ENCODE results near the gene MTFMT. TPM values are rescaled to one million over a fixed set of nuclear protein-coding genes. Genes with fewer than 3 reads are reported as not detected.

MTFMT gene
- total RNA-seq, 1 experiment from 2014 or later, result 30.4 TPM

GRCh38 chr15:65067317-65067644 lies 37.8 kb upstream of the MTFMT start:
- H3K79me2 ChIP-seq (ENCODE audit: insufficient read depth, low read length), result no peaks in the 10 kb centered on the region
- ATAC-seq, result no peak
- no peaks in the 10 kb centered on the region for H3K36me3 ChIP-seq (ENCODE audit: control insufficient read depth in 1 of 2, insufficient read depth in 2 of 2, low read length in 2 of 2)
- ChIA-PET CTCF (interaction anchor here (0.7 kb wide), 1 partner anchor 39 kb away, joined by 3 read pairs; no protein-coding TSS in a partner anchor), POLR2A (no interaction called here), RAD21 (ENCODE audit: low non-redundant PET in 1 of 2, low total read pairs in 2 of 2, uncharacterized antibody in 2 of 2, unreplicated experiment in 2 of 2) (no interaction called here)
- H3K9ac ChIP-seq (ENCODE audit: low read length), result no peak overlapping the region
- no peak overlapping the region for H3K27ac ChIP-seq (ENCODE audit: low read depth, low read length)
- no peaks in the 10 kb centered on the region for H3K4me1 ChIP-seq (ENCODE audit: control insufficient read depth in 1 of 2, insufficient read depth in 2 of 2, low read length in 2 of 2)
- DNase-seq (ENCODE audit: low read depth, low spot score), result no peak
- H4K20me1 ChIP-seq (ENCODE audit: insufficient read depth), result no peaks in the 10 kb centered on the region
- H2AFZ ChIP-seq (ENCODE audit: low read depth, low read length, poor library complexity, severe bottlenecking), result no peak overlapping the region
- TF ChIP-seq POLR2A (IDR thresholded peaks at IDR 0.05; ENCODE audit: borderline replicate concordance, extremely low read depth, insufficient read depth, insufficient read length) (no peak), POLR2AphosphoS5 (IDR thresholded peaks at IDR 0.05; ENCODE audit: low read depth, low read length) (no peak), SRF (IDR thresholded peaks at IDR 0.05; ENCODE audit: low read depth) (no peak), SIN3A (IDR thresholded peaks at IDR 0.05; ENCODE audit: low read depth) (no peak), EZH2phosphoT487 (IDR thresholded peaks at IDR 0.05; ENCODE audit: borderline replicate concordance) (no peak), YY1 (IDR thresholded peaks at IDR 0.05; ENCODE audit: extremely low read depth, insufficient replicate concordance, low read depth, low read length) (no peak), RAD21 (IDR thresholded peaks at IDR 0.05; ENCODE audit: low read depth) (no peak), TCF7L2 (IDR thresholded peaks at IDR 0.05; ENCODE audit: borderline replicate concordance, extremely low read depth, insufficient read depth, insufficient read length) (no peak), ZBTB33 (IDR thresholded peaks at IDR 0.05; ENCODE audit: extremely low read depth, insufficient replicate concordance, low read length) (no peak), EGR1 (IDR thresholded peaks at IDR 0.05; ENCODE audit: low read depth) (no peak), FOSL1 (IDR thresholded peaks at IDR 0.05; ENCODE audit: low read depth) (no peak), ZNF274 (IDR thresholded peaks at IDR 0.05; ENCODE audit: low read depth, low read length) (no peak), ELF1 (IDR thresholded peaks at IDR 0.05; ENCODE audit: borderline replicate concordance, low read depth) (no peak), MAX (IDR thresholded peaks at IDR 0.05) (no peak), CBX3 (IDR thresholded peaks at IDR 0.05; ENCODE audit: low read depth) (no peak)
- TF ChIP-seq, protein P1, sequence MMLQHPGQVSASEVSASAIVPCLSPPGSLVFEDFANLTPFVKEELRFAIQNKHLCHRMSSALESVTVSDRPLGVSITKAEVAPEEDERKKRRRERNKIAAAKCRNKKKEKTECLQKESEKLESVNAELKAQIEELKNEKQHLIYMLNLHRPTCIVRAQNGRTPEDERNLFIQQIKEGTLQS (IDR thresholded peaks at IDR 0.05), result no peak
- intact Hi-C loops (cut with micrococcal nuclease), result no loop called here
- H3K9me3 ChIP-seq (ENCODE audit: control insufficient read depth in 1 of 2, insufficient read depth in 1 of 2, low read depth in 1 of 2, low read length in 2 of 2), result no peaks in the 10 kb centered on the region
- no peaks in the 10 kb centered on the region for H3K27me3 ChIP-seq (ENCODE audit: insufficient read depth, low read length)
- no peak overlapping the region for H3K4me2 ChIP-seq (ENCODE audit: low read length)
- BruUV-seq (replicated peaks), result no TSS peak
- H3K9me2 ChIP-seq (ENCODE audit: insufficient read depth), result no peaks in the 10 kb centered on the region
- H3K4me3 ChIP-seq (replicated peaks in 1 of 2; ENCODE audit: low read depth in 1 of 2, low read length in 2 of 2), result no peak overlapping the region

All from HCT116 (cell line).